Transverse colon (tissue), 4 donors: Measurements from ENCODE around the gene GAB2. TPM values are rescaled to one million over a fixed set of nuclear protein-coding genes. Genes with fewer than 3 reads are reported as not detected.
A peak's percentile ranks its signal among the peaks of the same experiment; 100 is the strongest.

Experiments
- DNase-seq: peaks from one replicate; pipeline ENCODE4 v3.0.0-alpha.2; 2019
- H3K27ac ChIP-seq, 4 donors: fragments of 200-600 bp; sonication (generic); 2 replicates each; pipeline ENCODE4 v1.5.1; 2016 to 2018; ENCODE audit warnings: inconsistent platforms in 4 of 4
- H3K27me3 ChIP-seq: fragments of 200-600 bp; sonication (generic); 2 replicates; pipeline ENCODE4 v1.5.1; 2017; ENCODE audit warnings: inconsistent platforms
- H3K36me3 ChIP-seq, 4 donors: fragments of 200-600 bp; sonication (generic); 2 replicates each; pipeline ENCODE4 v1.5.1; 2017 to 2019; ENCODE audit warnings: inconsistent platforms in 4 of 4
- H3K4me1 ChIP-seq, 4 donors: fragments of 200-600 bp; sonication (generic); 2 replicates each; pipeline ENCODE4 v1.5.1; 2017 to 2020; ENCODE audit warnings: inconsistent platforms in 4 of 4
- H3K4me3 ChIP-seq, 4 donors: fragments of 200-600 bp; sonication (generic); 1 replicate in 1 of 4; 2 replicates in 3 of 4; pipeline versions ENCODE4 v1.5.1 to v1.6.1; 2017 to 2019; ENCODE audit warnings: inconsistent platforms in 4 of 4
- H3K9me3 ChIP-seq, 2 donors: fragments of 200-600 bp; sonication (generic); 2 replicates each; pipeline ENCODE4 v1.5.1; 2017 to 2019; ENCODE audit warnings: inconsistent platforms in 2 of 2
- EP300 ChIP-seq: sonication (generic); formaldehyde crosslinking; IDR thresholded peaks from one replicate; pipeline ENCODE4 v1.6.1; 2017; ENCODE audit warnings: antibody characterized with exemption, low read depth
- POLR2A ChIP-seq: fragments of 450-650 bp; IDR thresholded peaks from one replicate; pipeline ENCODE4 v1.6.1; 2016; ENCODE audit warnings: antibody characterized with exemption, mild to moderate bottlenecking, moderate library complexity
- POLR2AphosphoS5 ChIP-seq, 3 donors: sonication (generic); formaldehyde crosslinking; IDR thresholded peaks; one replicate each; pipeline ENCODE4 v1.6.1; 2016; ENCODE audit warnings: antibody characterized with exemption in 3 of 3
- WGBS, 2 donors: methylation state at CpG; one replicate each; pipeline ENCODE4 v1.1.5; 2018; ENCODE audit warnings: low coverage in 1 of 2; 5-methylcytosine and 5-hydroxymethylcytosine counted together
- in situ Hi-C, 4 donors: fragments of 200-750 bp; cut with MboI; loops; one replicate each; pipeline versions ENCODE4 v1.15.0 to v1.15.1; 2017; ENCODE audit warnings: low sequenced_read_pairs in 3 of 4, low pct_ligation_motif_present in 1 of 4, low pct_unique_long_range_greater_than_20kb in 1 of 4
- intact Hi-C: fragments of 100-400 bp; cut with DNase I; formaldehyde crosslinking; loops from one replicate; pipeline ENCODE4 v1.15.1; 2023; ENCODE audit warnings: low total_unique reads
- total RNA-seq, 4 donors: library from RNA; depleted of rRNA; stranded (reverse); fragments of >200 nt; gene quantifications; one replicate each; pipeline ENCODE4 v1.1.0, GENCODE V29; 2016
- TF ChIP-seq, protein P1 (sequence below), 5 experiments: fragments of 200-600 bp in 3 of 5; fragments of 450-650 bp in 2 of 5; sonication (generic) in 3 of 5; IDR thresholded peaks; 1 replicate in 2 of 5; 2 replicates in 3 of 5; pipeline ENCODE4 v1.5.1; 2016 to 2017; ENCODE audit warnings: antibody characterized with exemption in 5 of 5, inconsistent platforms in 3 of 5, mild to moderate bottlenecking in 2 of 5, moderate library complexity in 1 of 5

GAB2 gene
- total RNA-seq, 4 donors from 2014 or later, result 5.8 to 35.7 (median 22.9) TPM

GRCh38 chr11:78354408-78355308 lies 63.0 kb downstream of the GAB2 start:
- peaks cover 6 to 51% (median 23%) of the 10 kb centered on the region in 4 donors for H3K4me1 ChIP-seq
- no peak for DNase-seq
- no peaks in the 10 kb centered on the region for H3K27me3 ChIP-seq
- no peak overlapping the region for H3K4me3 ChIP-seq
- TF ChIP-seq EP300 (no peak), POLR2AphosphoS5 (IDR thresholded peaks at IDR 0.05) (no peak), POLR2A (no peak)
- TF ChIP-seq, protein P1, sequence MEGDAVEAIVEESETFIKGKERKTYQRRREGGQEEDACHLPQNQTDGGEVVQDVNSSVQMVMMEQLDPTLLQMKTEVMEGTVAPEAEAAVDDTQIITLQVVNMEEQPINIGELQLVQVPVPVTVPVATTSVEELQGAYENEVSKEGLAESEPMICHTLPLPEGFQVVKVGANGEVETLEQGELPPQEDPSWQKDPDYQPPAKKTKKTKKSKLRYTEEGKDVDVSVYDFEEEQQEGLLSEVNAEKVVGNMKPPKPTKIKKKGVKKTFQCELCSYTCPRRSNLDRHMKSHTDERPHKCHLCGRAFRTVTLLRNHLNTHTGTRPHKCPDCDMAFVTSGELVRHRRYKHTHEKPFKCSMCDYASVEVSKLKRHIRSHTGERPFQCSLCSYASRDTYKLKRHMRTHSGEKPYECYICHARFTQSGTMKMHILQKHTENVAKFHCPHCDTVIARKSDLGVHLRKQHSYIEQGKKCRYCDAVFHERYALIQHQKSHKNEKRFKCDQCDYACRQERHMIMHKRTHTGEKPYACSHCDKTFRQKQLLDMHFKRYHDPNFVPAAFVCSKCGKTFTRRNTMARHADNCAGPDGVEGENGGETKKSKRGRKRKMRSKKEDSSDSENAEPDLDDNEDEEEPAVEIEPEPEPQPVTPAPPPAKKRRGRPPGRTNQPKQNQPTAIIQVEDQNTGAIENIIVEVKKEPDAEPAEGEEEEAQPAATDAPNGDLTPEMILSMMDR (IDR thresholded peaks at IDR 0.05), result no peak
- 55 to 75% methylated on average over 4 to 7 of the region's 7 CpGs for WGBS, 2 donors
- no peaks in the 10 kb centered on the region for H3K9me3 ChIP-seq
- intact Hi-C loops (no loop called here), in situ Hi-C loops (no loop called here)
- H3K36me3 ChIP-seq, result no peaks in the 10 kb centered on the region
- no peak overlapping the region for H3K27ac ChIP-seq

GRCh38 chr11:78351979-78352841 lies 65.4 kb downstream of the GAB2 start:
- in situ Hi-C loops, result no loop called here
- WGBS, 2 donors, result 87 to 100% methylated on average over 2 to 14 of the region's 14 CpGs
- intact Hi-C loops, result no loop called here
- Histone ChIP-seq H3K4me3 (no peak overlapping the region), H3K9me3 (no peaks in the 10 kb centered on the region), H3K4me1 (peaks cover 16 to 69% (median 38%) of the 10 kb centered on the region in 4 donors), H3K27me3 (no peaks in the 10 kb centered on the region), H3K27ac (peak overlapping the region; percentile 79 to 87 (median 82)), H3K36me3 (no peaks in the 10 kb centered on the region)
- TF ChIP-seq POLR2A, result no peak
- no peak for TF ChIP-seq EP300
- TF ChIP-seq, protein P1 (IDR thresholded peaks at IDR 0.05), result no peak
- no peak for TF ChIP-seq POLR2AphosphoS5 (IDR thresholded peaks at IDR 0.05)
- DNase-seq, result no peak

- H3K27ac ChIP-seq, result peak overlapping the region; percentile 79 to 87 (median 82)
- H3K9me3 ChIP-seq, result no peaks in the 10 kb centered on the region
- intact Hi-C loops, result no loop called here
- H3K27me3 ChIP-seq, result no peaks in the 10 kb centered on the region
- H3K36me3 ChIP-seq, result no peaks in the 10 kb centered on the region
- H3K4me3 ChIP-seq, result peak overlapping the region in 2 of 4 donors; percentile 4 to 33
- no peak for TF ChIP-seq EP300
- TF ChIP-seq, protein P1 (IDR thresholded peaks at IDR 0.05), result no peak
- no peak for TF ChIP-seq POLR2AphosphoS5 (IDR thresholded peaks at IDR 0.05)
- no peak for TF ChIP-seq POLR2A
- peaks cover 16 to 77% (median 38%) of the 10 kb centered on the region in 4 donors for H3K4me1 ChIP-seq
- in situ Hi-C loops, result no loop called here
- WGBS, 2 donors, result 57 to 77% methylated on average over 3 of the region's 3 CpGs
- DNase-seq, result no peak
These were observed 66.4 kb downstream of the GAB2 start for GRCh38 chr11:78351193-78351592.

GRCh38 chr11:78350646-78351165 lies 66.9 kb downstream of the GAB2 start:
- in situ Hi-C loops, result no loop called here
- DNase-seq, result no peak
- no peaks in the 10 kb centered on the region for H3K27me3 ChIP-seq
- H3K4me3 ChIP-seq, result peak overlapping the region in 3 of 4 donors; percentile 4 to 33 (median 8)
- TF ChIP-seq POLR2A (no peak), POLR2AphosphoS5 (IDR thresholded peaks at IDR 0.05) (peak in 1 of 3 donors; percentile 30)
- intact Hi-C loops, result no loop called here
- no peaks in the 10 kb centered on the region for H3K9me3 ChIP-seq
- peak overlapping the region; percentile 79 to 87 (median 82) for H3K27ac ChIP-seq
- no peaks in the 10 kb centered on the region for H3K36me3 ChIP-seq
- WGBS, 2 donors, result 0 to 9% methylated on average over 4 to 7 of the region's 7 CpGs
- peaks cover 17 to 82% (median 38%) of the 10 kb centered on the region in 4 donors for H3K4me1 ChIP-seq
